GM18870 (cell line): Measurements from ENCODE around the gene PWWP2B.

Source experiments
- ATAC-seq: cut with Tn5 transposase; IDR thresholded peaks from one replicate; pipeline ENCODE4 v1.9.1; 2021; ENCODE audit warnings: moderate library complexity; ENCODE audit not compliant: unreplicated experiment

PWWP2B gene

GRCh38 chr10:132417957-132418441 is 21.0 kb downstream of the PWWP2B start:
- ATAC-seq, result no peak

GRCh38 chr10:132418527-132419416 is 21.8 kb downstream of the PWWP2B start:
- ATAC-seq, result no peak

GRCh38 chr10:132419538-132420468 is 22.8 kb downstream of the PWWP2B start:
- no peak for ATAC-seq

- no peak for ATAC-seq
Observed at GRCh38 chr10:132420469-132420980, 23.5 kb downstream of the PWWP2B start.

GRCh38 chr10:132420981-132421846 is 24.2 kb downstream of the PWWP2B start:
- ATAC-seq, result no peak

- ATAC-seq, result no peak
Observed at GRCh38 chr10:132421847-132422751, 25.1 kb downstream of the PWWP2B start.

GRCh38 chr10:132422903-132423825 is 26.2 kb downstream of the PWWP2B start:
- ATAC-seq, result no peak

GRCh38 chr10:132423966-132424861 is 27.2 kb downstream of the PWWP2B start:
- no peak for ATAC-seq

GRCh38 chr10:132425029-132425756 is 28.2 kb downstream of the PWWP2B start:
- ATAC-seq, result no peak

GRCh38 chr10:132425757-132426155 is 28.8 kb downstream of the PWWP2B start:
- no peak for ATAC-seq

- ATAC-seq, result no peak
Observed at GRCh38 chr10:132427006-132427771, 30.2 kb downstream of the PWWP2B start.

- ATAC-seq, result no peak
Observed at GRCh38 chr10:132427939-132428367, 31.0 kb downstream of the PWWP2B start.

- no peak for ATAC-seq
Observed at GRCh38 chr10:132428486-132428995, 31.5 kb downstream of the PWWP2B start.

- no peak for ATAC-seq
Observed at GRCh38 chr10:132429281-132430230, 32.6 kb downstream of the PWWP2B start.
